GM23338 (cell line): Measurements from ENCODE around the gene XYLT1.

ENCODE experiments used
- EZH2 ChIP-seq: fragments of 200-600 bp; sonication (generic); IDR thresholded peaks from one replicate; pipeline ENCODE4 v1.8.0; 2017; ENCODE audit warnings: antibody characterized with exemption, mild to moderate bottlenecking, low read depth; ENCODE audit not compliant: unreplicated experiment
- JUNB ChIP-seq: IDR thresholded peaks from one replicate; pipeline ENCODE4 v1.6.1; 2016; ENCODE audit warnings: antibody characterized with exemption; ENCODE audit not compliant: unreplicated experiment
- POLR2AphosphoS5 ChIP-seq: IDR thresholded peaks from 2 replicates; pipeline ENCODE4 v1.6.1; 2016; ENCODE audit warnings: antibody characterized with exemption, low read depth
- ZNF114 ChIP-seq: fragments of 250-450 bp; sonication (Bioruptor Pico); IDR thresholded peaks from 2 replicates; pipeline ENCODE4 v1.5.0; 2020; ENCODE audit warnings: mild to moderate bottlenecking, moderate library complexity
- TF ChIP-seq, protein P1 (sequence below), 2 experiments: fragments of 200-600 bp in 1 of 2; sonication (generic) in 1 of 2; conservative IDR thresholded peaks; 2 replicates each; pipeline versions ENCODE4 v1.5.1 to v1.6.1; 2016 to 2017; ENCODE audit warnings: antibody characterized with exemption in 2 of 2, low read depth in 2 of 2, mild to moderate bottlenecking in 2 of 2, moderate library complexity in 1 of 2
- TF ChIP-seq, protein P2 (sequence below): IDR thresholded peaks from one replicate; pipeline ENCODE4 v1.6.1; 2018; ENCODE audit warnings: antibody characterized with exemption; ENCODE audit not compliant: unreplicated experiment
- TF ChIP-seq, protein P3 (sequence below): IDR thresholded peaks from 2 replicates; pipeline ENCODE4 v1.6.1; 2016; ENCODE audit warnings: antibody characterized with exemption

DNA sequence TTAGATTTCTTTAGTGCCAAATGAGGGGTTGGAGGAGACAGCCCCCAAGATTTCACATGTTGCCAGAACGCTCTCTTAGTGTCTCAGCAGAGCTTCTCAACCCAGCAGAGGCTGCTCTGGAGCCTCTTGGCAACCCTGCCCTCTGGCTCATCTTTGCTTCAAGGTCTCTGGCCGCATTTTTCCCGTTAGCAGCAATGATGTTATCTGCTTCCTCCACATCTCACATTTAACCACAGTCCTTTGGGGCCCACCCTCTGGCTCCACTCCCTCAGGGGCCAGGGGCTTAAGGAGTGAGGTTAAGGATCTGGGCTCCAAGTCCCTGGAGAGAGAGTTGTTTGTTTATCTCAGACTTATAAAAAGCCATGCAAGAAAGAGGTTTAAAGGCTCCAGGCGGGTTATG lies 3.3 kb upstream of the XYLT1 start:
- TF ChIP-seq POLR2AphosphoS5 (no peak), EZH2 (no peak), ZNF114 (CRISPR knock-in tag) (no peak), JUNB (no peak)
- TF ChIP-seq, protein P1, sequence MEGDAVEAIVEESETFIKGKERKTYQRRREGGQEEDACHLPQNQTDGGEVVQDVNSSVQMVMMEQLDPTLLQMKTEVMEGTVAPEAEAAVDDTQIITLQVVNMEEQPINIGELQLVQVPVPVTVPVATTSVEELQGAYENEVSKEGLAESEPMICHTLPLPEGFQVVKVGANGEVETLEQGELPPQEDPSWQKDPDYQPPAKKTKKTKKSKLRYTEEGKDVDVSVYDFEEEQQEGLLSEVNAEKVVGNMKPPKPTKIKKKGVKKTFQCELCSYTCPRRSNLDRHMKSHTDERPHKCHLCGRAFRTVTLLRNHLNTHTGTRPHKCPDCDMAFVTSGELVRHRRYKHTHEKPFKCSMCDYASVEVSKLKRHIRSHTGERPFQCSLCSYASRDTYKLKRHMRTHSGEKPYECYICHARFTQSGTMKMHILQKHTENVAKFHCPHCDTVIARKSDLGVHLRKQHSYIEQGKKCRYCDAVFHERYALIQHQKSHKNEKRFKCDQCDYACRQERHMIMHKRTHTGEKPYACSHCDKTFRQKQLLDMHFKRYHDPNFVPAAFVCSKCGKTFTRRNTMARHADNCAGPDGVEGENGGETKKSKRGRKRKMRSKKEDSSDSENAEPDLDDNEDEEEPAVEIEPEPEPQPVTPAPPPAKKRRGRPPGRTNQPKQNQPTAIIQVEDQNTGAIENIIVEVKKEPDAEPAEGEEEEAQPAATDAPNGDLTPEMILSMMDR (conservative IDR thresholded peaks at IDR 0.05; ENCODE audit: low read depth in 2 of 2) = no peak
- TF ChIP-seq, protein P2, sequence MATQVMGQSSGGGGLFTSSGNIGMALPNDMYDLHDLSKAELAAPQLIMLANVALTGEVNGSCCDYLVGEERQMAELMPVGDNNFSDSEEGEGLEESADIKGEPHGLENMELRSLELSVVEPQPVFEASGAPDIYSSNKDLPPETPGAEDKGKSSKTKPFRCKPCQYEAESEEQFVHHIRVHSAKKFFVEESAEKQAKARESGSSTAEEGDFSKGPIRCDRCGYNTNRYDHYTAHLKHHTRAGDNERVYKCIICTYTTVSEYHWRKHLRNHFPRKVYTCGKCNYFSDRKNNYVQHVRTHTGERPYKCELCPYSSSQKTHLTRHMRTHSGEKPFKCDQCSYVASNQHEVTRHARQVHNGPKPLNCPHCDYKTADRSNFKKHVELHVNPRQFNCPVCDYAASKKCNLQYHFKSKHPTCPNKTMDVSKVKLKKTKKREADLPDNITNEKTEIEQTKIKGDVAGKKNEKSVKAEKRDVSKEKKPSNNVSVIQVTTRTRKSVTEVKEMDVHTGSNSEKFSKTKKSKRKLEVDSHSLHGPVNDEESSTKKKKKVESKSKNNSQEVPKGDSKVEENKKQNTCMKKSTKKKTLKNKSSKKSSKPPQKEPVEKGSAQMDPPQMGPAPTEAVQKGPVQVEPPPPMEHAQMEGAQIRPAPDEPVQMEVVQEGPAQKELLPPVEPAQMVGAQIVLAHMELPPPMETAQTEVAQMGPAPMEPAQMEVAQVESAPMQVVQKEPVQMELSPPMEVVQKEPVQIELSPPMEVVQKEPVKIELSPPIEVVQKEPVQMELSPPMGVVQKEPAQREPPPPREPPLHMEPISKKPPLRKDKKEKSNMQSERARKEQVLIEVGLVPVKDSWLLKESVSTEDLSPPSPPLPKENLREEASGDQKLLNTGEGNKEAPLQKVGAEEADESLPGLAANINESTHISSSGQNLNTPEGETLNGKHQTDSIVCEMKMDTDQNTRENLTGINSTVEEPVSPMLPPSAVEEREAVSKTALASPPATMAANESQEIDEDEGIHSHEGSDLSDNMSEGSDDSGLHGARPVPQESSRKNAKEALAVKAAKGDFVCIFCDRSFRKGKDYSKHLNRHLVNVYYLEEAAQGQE = no peak
- TF ChIP-seq, protein P3, sequence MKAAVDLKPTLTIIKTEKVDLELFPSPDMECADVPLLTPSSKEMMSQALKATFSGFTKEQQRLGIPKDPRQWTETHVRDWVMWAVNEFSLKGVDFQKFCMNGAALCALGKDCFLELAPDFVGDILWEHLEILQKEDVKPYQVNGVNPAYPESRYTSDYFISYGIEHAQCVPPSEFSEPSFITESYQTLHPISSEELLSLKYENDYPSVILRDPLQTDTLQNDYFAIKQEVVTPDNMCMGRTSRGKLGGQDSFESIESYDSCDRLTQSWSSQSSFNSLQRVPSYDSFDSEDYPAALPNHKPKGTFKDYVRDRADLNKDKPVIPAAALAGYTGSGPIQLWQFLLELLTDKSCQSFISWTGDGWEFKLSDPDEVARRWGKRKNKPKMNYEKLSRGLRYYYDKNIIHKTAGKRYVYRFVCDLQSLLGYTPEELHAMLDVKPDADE = no peak
